Measurements from ENCODE around the gene CCDC201.
"Not testable (repeated sequence)": the region's sequence is repeated elsewhere in the genome, so short reads cannot be mapped to it uniquely, and the experiment has no call there.

CCDC201 gene

DNA sequence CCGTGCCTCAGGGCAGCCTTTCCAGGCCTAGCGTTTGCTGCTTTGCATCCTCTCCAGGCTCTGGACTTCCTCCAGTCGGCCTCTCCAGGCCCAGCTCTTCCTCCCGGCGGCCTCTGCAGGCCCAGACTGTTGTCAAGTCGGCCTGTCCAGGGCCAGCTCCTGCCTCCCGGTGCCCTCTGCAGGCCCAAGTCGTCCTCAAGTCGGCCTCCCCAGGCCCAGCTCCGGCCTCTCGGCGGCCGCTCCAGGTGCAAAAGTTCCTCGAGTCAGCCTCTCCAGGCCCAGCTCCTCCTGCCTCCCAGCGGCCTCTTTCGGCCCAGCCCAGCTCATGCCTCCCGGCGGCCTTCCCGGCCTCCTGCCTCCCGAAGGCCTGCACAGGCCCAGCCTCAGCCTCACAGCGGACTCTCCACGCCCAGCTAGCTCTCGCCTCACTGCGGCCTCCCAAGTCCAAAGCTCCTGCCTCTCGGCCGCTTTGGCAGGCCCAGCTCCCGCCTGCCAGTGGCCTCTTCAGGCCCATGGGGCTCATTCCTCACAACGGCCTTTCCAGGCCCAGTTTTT is 62.4 kb downstream of the CCDC201 start:
- ATAC-seq (ENCODE audit: low read depth); H3K36me3 Mint-ChIP-seq; DNase-seq (ENCODE audit: low spot score in 2 of 2); H3K4me1 Mint-ChIP-seq; H3K4me3 Mint-ChIP-seq; H3K9me3 Mint-ChIP-seq; H3K27me3 Mint-ChIP-seq; H3K27ac Mint-ChIP-seq: not testable (repeated sequence)
